ENCODE results near the gene DNM1.

The DNM1 gene

DNA sequence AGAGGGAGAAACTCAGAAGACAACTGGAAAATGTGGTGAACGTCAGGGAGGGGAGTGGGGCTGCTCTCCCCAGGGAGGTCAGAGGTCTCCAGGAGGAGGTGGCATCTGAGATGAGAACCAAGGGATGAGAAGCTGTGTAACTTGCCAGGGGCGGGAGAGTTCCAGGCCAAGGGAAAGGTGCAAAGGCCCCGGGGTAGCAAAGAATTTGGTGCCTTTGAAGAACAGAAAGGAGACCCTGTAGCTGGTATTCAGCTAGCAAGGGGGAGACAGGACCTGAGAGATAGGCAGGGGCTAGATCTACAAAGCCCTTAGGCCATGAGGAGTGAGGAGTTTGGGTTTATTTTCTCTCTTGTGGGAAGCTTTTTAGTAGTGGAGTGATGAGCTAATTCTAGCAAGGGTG is 3.3 kb downstream of the DNM1 start:
- no peak for DNase-seq

- DNase-seq = no peak
Measured at GRCh38 chr9:128206916-128207910, 4.0 kb downstream of the DNM1 start.

DNA sequence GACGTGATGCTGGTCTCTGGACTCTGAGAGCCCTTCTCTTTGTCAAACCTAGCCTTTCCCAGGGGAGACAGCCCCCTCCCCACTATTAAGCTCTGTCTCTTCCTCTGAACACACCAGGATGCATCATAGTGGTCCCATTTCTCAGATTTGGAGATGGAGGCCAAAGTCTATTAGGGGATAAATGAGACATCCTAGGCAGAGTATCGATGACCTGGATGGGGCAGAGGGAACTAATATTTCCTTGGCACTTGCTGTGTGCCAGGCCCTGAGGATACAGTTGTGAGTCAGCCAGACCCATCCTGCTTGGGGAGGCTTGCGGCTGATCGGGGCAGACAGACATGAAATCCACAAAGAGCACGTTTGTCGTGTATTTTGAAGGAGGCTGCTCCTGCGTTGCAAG is 5.2 kb downstream of the DNM1 start:
- DNase-seq = no peak

- DNase-seq = no peak
Measured at GRCh38 chr9:128208946-128209669, 5.9 kb downstream of the DNM1 start.

GRCh38 chr9:128211186-128211980 is 8.2 kb downstream of the DNM1 start:
- DNase-seq = no peak

- no peak for DNase-seq
Measured at GRCh38 chr9:128211981-128212281, 8.8 kb downstream of the DNM1 start.

GRCh38 chr9:128213746-128214497 is 10.7 kb downstream of the DNM1 start:
- no peak for DNase-seq

DNA sequence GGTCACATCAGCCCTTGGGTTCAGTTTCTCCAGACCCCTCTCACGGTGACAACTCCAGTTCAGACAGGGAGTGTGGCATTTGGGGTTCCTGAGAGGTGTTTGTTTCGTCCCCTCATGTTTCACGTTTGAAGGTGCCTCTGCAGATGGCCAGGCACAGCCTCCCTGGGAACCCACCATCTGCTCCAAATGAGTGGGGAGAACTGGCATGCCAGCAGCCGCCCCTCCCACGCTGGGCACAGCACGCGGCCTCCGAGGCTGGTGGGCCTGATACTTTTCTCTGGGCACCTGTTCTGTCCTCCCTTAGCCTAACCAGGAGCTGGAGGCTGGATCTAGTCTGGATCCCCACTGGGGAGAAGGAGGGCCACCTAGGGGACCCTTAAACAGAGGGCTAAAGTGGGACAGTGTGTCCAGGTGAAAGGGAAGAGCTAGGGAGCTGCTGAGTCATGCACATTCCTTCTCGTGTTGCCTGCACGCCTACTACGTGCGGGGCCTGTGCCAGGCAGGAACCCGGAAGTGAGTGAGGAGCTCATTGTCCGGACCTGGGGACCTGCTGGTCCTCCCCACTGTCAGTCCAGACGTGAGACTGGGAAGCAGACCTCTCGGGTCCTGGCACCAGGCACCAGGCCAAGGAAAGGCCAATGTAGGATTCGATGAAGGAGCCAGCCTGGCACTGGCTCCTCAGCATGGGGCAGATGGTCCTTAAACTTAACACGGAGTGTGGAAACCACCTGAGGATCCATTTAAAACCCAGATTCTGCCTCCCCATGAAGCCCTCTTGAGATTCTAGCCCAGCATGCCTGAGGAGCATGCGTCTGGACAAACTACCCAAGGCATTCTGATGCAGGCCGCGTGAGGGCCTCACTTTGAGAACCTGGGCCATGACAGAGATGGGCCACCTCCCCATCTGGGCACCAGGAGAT is 11.7 kb downstream of the DNM1 start:
- no peak for DNase-seq

GRCh38 chr9:128215491-128216409 is 12.6 kb downstream of the DNM1 start:
- no peak for DNase-seq

- DNase-seq = no peak
Measured at GRCh38 chr9:128216781-128217553, 13.8 kb downstream of the DNM1 start.

DNA sequence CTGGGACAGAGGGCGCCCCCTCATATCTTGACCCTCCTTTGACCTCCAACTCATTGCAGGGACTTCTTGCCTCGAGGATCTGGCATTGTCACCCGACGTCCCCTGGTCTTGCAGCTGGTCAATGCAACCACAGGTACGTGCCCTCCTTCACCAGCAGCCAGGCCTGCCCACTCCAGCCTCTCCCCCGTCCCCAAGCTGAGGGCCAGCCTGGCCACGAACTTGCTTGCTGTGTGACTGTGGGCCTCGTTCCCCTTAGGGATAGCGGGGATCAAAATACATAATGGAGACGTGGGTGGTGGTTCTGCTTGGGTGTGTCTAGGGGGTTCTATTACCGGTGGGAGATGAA is 15.0 kb downstream of the DNM1 start:
- no peak for DNase-seq

DNA sequence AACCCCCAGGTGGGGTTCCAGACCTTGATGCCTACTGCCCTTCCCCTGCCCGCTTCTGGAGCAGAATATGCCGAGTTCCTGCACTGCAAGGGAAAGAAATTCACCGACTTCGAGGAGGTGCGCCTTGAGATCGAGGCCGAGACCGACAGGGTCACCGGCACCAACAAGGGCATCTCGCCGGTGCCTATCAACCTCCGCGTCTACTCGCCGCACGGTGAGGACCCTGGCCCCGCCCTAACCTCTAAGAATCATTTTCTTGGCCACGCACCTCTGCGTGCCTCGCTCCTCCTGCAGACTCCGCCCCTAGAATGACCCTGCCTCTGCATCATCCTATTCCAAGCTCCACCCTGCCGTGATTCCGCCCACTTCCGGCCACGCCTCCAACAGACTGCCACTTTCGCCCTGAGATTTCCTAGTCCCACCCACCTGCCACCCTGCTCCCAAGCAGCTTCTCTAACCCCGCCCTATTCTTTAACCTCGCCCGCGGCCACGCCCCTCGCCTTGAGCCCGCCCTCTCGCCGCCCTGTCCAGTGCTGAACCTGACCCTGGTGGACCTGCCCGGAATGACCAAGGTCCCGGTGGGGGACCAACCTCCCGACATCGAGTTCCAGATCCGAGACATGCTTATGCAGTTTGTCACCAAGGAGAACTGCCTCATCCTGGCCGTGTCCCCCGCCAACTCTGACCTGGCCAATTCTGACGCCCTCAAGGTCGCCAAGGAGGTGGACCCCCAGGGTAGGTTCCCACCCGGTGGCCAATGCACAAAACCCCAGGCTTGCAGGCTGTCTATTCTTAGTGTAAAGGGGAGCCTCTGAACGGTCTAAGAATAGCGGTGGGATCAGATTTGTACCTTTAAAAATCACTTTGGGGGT is 15.6 kb downstream of the DNM1 start:
- peak; percentile 86 for DNase-seq

- no peak for DNase-seq
Measured at GRCh38 chr9:128219831-128220230, 16.7 kb downstream of the DNM1 start.

DNA sequence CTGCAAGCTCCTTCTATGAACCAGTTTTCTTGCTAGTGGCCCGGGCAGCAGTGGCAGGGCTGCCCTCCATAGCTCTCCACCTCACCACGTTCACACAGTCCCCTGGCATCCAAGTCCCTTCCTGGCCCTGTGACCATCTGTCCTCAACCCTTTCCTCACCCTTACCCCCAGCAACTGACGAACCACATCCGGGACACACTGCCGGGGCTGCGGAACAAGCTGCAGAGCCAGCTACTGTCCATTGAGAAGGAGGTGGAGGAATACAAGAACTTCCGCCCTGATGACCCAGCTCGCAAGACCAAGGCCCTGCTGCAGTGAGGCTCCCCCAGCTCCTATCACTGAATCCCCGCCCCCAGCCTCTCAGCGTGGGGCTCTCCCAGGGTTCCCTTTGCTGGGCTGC is 18.8 kb downstream of the DNM1 start:
- DNase-seq = no peak

DNA sequence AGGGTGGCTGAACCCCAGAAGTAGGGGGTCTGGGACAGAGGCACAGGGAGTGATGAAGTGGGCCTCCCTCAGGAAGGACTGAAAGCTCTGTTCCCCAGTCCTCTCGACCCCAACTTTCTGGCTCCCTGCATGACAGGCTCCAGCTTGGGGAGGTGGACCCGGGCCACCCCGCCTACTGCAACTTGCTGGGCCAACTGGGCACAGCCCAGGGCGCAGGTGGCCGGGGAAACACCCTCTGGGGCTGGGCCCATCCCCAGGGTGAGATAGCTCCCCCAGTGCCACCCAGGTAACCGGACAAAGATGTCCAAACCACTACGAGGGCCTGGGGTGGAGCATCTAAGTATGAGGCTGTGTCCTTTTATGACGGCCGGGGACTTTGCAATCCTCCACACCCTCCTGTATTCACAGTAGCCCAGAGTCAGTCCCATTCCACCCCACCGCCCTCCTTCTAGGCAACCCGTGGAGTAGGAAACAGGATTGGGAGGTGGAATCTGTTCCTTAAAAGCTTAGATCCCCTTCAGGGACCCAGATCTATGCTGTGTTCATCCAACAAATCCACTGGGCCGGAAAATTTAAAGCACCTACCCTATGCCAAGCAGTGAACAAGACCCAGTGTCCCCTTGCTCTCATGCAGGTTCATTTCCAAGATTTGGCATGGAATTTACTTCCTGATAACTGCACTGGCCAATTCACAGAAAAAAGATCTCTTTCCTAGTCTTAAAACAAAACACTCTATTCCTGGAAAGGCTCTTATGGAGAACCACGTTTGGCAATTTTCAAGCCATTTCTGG is 19.9 kb downstream of the DNM1 start:
- no peak for DNase-seq

DNA sequence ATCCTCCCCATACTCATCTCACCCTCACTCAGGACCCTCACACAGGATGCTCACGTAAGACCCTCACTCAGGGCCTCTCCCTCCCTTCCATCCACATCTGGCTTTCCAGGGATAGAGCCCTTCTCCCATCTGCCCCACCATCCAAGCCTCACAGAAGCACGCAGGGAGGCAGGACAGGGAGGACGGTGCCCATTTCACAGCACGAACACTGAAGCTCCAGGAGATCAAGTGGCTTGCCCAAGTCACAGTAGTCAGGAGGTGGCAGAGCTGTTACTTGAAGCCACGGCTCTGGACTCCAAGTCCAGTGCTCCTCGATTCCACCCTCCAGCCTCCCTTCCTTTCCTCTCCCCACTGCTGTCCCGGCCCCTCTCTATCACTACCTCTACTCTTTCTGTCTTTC is 21.7 kb downstream of the DNM1 start:
- DNase-seq = no peak

DNA sequence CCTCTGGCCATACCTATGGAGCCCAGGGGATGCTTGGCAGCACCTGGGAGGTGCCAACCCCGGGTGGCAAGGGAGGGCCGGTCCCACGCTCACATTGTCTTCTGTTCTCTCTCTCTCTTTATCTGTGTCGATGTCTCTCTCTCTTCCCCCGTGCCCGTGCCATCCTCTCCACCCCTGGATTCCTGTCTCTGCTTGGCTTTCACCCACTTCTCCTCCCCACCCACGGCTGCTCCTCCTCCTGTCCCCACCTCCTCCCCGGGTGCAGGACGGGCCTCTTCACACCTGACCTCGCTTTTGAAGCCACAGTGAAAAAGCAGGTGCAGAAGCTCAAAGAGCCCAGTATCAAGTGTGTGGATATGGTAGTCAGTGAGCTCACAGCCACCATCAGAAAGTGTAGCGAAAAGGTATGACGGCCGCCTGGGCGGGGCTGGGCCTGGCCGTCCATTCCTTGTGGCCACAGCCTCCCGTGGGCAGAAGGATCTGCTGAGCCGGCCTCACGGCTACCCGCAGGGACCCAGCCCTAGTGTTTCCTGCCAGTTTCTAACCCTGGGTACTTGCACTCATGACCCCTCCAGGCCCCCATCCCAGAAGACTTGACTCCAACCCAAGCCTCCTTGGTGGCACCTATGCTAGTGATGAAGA is 22.7 kb downstream of the DNM1 start:
- DNase-seq = no peak
